ENCODE measurements around the gene CALCOCO1.

DNA sequence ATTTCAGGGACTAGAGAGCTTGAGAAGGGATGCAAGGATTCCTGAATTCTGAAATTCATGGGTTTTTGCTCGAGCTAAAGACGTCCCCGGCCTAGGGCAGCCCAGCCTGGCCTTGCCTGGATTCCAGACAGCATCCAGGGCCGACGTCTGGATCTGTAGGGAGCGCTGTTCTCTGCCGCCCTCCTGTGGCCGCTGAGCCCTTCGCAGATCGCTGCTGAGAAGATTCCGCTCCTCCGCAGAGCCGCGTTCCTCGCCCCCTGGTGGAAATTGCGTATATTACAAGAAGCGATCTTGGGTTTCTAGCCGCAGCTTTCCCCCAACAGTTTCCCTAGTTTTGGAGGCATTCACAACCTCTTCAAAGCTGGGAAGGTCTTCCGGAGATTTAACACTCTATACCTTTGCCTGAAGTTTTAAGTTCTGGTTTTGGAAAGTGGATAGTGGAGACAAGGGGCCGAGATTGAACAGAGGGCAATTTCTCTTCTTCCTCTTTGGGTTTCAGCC, 19.4 kb upstream of the CALCOCO1 start:
- TF ChIP-seq, protein P1, sequence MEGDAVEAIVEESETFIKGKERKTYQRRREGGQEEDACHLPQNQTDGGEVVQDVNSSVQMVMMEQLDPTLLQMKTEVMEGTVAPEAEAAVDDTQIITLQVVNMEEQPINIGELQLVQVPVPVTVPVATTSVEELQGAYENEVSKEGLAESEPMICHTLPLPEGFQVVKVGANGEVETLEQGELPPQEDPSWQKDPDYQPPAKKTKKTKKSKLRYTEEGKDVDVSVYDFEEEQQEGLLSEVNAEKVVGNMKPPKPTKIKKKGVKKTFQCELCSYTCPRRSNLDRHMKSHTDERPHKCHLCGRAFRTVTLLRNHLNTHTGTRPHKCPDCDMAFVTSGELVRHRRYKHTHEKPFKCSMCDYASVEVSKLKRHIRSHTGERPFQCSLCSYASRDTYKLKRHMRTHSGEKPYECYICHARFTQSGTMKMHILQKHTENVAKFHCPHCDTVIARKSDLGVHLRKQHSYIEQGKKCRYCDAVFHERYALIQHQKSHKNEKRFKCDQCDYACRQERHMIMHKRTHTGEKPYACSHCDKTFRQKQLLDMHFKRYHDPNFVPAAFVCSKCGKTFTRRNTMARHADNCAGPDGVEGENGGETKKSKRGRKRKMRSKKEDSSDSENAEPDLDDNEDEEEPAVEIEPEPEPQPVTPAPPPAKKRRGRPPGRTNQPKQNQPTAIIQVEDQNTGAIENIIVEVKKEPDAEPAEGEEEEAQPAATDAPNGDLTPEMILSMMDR (IDR thresholded peaks at IDR 0.05) = peak; percentile 99 to 100 (median 99)
- no peak for TF ChIP-seq EP300 (IDR thresholded peaks at IDR 0.05; ENCODE audit: low read depth)
- no peak for TF ChIP-seq POLR2AphosphoS5 (IDR thresholded peaks at IDR 0.05)
- no peak for TF ChIP-seq POLR2A (IDR thresholded peaks at IDR 0.05)

Data from transverse colon (tissue), 4 donors.